H1 (cell line): ENCODE data around the gene PLCH2. TPM values are rescaled to one million over a fixed set of nuclear protein-coding genes. Genes with fewer than 3 reads are reported as not detected.
A peak's percentile ranks its signal among the peaks of the same experiment; 100 is the strongest.

Experiments
- CTCF ChIA-PET: fragments of 300-600 bp; sonication (Branson Sonifier 250); formaldehyde crosslinking; loops from one replicate; lab custom pipeline; 2021; ENCODE audit not compliant: partially characterized antibody; lab: Charles Lee
- POLR2A ChIA-PET: fragments of 300-600 bp; sonication (Branson Sonifier 250); formaldehyde crosslinking; loops from one replicate; lab custom pipeline; 2021; ENCODE audit warnings: inconsistent platforms; ENCODE audit not compliant: partially characterized antibody; lab: Charles Lee
- DNase-seq, 2 experiments: peaks; one replicate each; pipeline versions ENCODE4 v3.0.0 to v3.0.0-alpha.2; 2010 to 2022; ENCODE audit warnings: low spot score in 2 of 2, low read depth in 1 of 2, mixed read lengths in 1 of 2
- FAIRE-seq: peaks from 2 replicates; lab custom pipeline; 2011; peaks lifted over from hg19 to GRCh38; lab: Jason Lieb, UNC
- H2AFZ ChIP-seq: 2 replicates; pipeline ENCODE4 v1.8.1; 2012; ENCODE audit warnings: low read length, inconsistent platforms
- H2AK5ac ChIP-seq: 2 replicates; pipeline ENCODE4 v1.6.1; 2013; ENCODE audit warnings: low read depth, low read length
- H2BK120ac ChIP-seq: replicated peaks from 2 replicates; pipeline ENCODE3; 2013; ENCODE audit warnings: low read depth, low read length, inconsistent platforms
- H2BK12ac ChIP-seq: 2 replicates; pipeline ENCODE4 v1.6.1; 2013; ENCODE audit warnings: low read depth, low read length
- H2BK15ac ChIP-seq: 2 replicates; pipeline ENCODE4 v1.6.1; 2013; ENCODE audit warnings: low read length
- H2BK20ac ChIP-seq: 2 replicates; pipeline ENCODE4 v1.6.1; 2013; ENCODE audit warnings: low read length
- H2BK5ac ChIP-seq: 2 replicates; pipeline ENCODE4 v1.6.1; 2013; ENCODE audit warnings: low read depth, low read length
- H3K14ac ChIP-seq: 2 replicates; pipeline ENCODE4 v1.6.1; 2013; ENCODE audit warnings: inconsistent platforms; ENCODE audit not compliant: insufficient read length
- H3K18ac ChIP-seq: 2 replicates; pipeline ENCODE4 v1.6.1; 2013; ENCODE audit warnings: low read length; ENCODE audit errors: extremely low read depth
- H3K23ac ChIP-seq: 2 replicates; pipeline ENCODE4 v1.6.1; 2013; ENCODE audit warnings: inconsistent platforms; ENCODE audit not compliant: insufficient read length
- H3K23me2 ChIP-seq: 2 replicates; pipeline ENCODE4 v1.6.1; 2013; ENCODE audit warnings: low read depth, low read length
- H3K27ac ChIP-seq: 2 replicates; pipeline ENCODE4 v1.6.1; 2011; ENCODE audit warnings: low read depth, low read length, inconsistent platforms
- H3K27me3 ChIP-seq, 4 experiments: replicated peaks in 1 of 4; 1 replicate in 1 of 4; 2 replicates in 3 of 4; pipeline versions ENCODE4 v1.6.1 to v1.8.1; 2011 to 2013; ENCODE audit warnings: low read length in 3 of 4, mild to moderate bottlenecking in 3 of 4, inconsistent platforms in 2 of 4, mixed read lengths in 2 of 4, moderate library complexity in 1 of 4; ENCODE audit not compliant: control insufficient read depth in 3 of 4, insufficient read depth in 3 of 4; ENCODE audit errors: extremely low read depth in 1 of 4
- H3K36me3 ChIP-seq, 4 experiments: 2 replicates each; pipeline versions ENCODE4 v1.6.1 to v1.8.1; 2011 to 2013; ENCODE audit warnings: mild to moderate bottlenecking in 4 of 4, low read length in 3 of 4, moderate library complexity in 2 of 4, control low read depth in 1 of 4, inconsistent platforms in 1 of 4; ENCODE audit not compliant: insufficient read depth in 4 of 4, control insufficient read depth in 2 of 4
- H3K4ac ChIP-seq: replicated peaks from 2 replicates; pipeline ENCODE3; 2013; ENCODE audit warnings: low read length, low read depth, mixed read lengths, inconsistent platforms; ENCODE audit not compliant: insufficient read length
- H3K4me1 ChIP-seq, 4 experiments: replicated peaks in 1 of 4; 1 replicate in 1 of 4; 2 replicates in 3 of 4; pipeline versions ENCODE4 v1.6.1 to v1.8.1; 2011 to 2013; ENCODE audit warnings: low read length in 3 of 4, inconsistent platforms in 2 of 4, mixed read lengths in 1 of 4; ENCODE audit not compliant: insufficient read depth in 4 of 4, control insufficient read depth in 3 of 4
- H3K4me2 ChIP-seq, 2 experiments: 2 replicates each; pipeline versions ENCODE4 v1.6.1 to v1.8.1; 2011 to 2013; ENCODE audit warnings: low read depth in 2 of 2, low read length in 2 of 2, control low read depth in 1 of 2, inconsistent platforms in 1 of 2, mild to moderate bottlenecking in 1 of 2; ENCODE audit not compliant: insufficient read depth in 1 of 2
- H3K4me3 ChIP-seq, 4 experiments: fragments of 200-600, 300-600 bp in 1 of 4; sonication (generic), shearing (Covaris generic), sonication (Bioruptor Twin) in 1 of 4; 2 replicates each; pipeline versions ENCODE4 v1.5.1 to v1.8.1; 2011 to 2016; ENCODE audit warnings: low read length in 4 of 4, low read depth in 3 of 4, control low read depth in 2 of 4, inconsistent platforms in 2 of 4, mild to moderate bottlenecking in 2 of 4, mixed read lengths in 1 of 4, moderate library complexity in 1 of 4; ENCODE audit not compliant: insufficient read depth in 2 of 4; ENCODE audit errors: extremely low read depth in 1 of 4
- H3K56ac ChIP-seq: replicated peaks from 2 replicates; pipeline ENCODE3; 2013; ENCODE audit warnings: low read depth, mild to moderate bottlenecking, mixed read lengths, low read length, inconsistent platforms; ENCODE audit not compliant: insufficient read length
- H3K79me1 ChIP-seq: 2 replicates; pipeline ENCODE4 v1.6.1; 2013; ENCODE audit warnings: low read depth, low read length, control low read depth
- H3K79me2 ChIP-seq, 2 experiments: 2 replicates each; pipeline versions ENCODE4 v1.6.1 to v1.8.1; 2012 to 2013; ENCODE audit warnings: low read length in 2 of 2, mild to moderate bottlenecking in 2 of 2, inconsistent platforms in 1 of 2; ENCODE audit not compliant: insufficient read depth in 2 of 2, control insufficient read depth in 1 of 2
- H3K9ac ChIP-seq, 4 experiments: replicated peaks in 1 of 4; 1 replicate in 1 of 4; 2 replicates in 3 of 4; pipeline versions ENCODE4 v1.6.1 to v1.8.1; 2011 to 2013; ENCODE audit warnings: low read depth in 3 of 4, low read length in 3 of 4, control low read depth in 2 of 4, mild to moderate bottlenecking in 2 of 4, moderate library complexity in 2 of 4, inconsistent platforms in 1 of 4; ENCODE audit errors: extremely low read depth in 1 of 4
- H3K9me3 ChIP-seq, 2 experiments: 2 replicates each; pipeline versions ENCODE4 v1.6.1 to v1.8.1; 2012 to 2013; ENCODE audit warnings: mild to moderate bottlenecking in 2 of 2, moderate library complexity in 2 of 2, control low read depth in 1 of 2, inconsistent platforms in 1 of 2, low read depth in 1 of 2, low read length in 1 of 2, mixed read lengths in 1 of 2; ENCODE audit not compliant: insufficient read depth in 2 of 2
- H4K20me1 ChIP-seq, 2 experiments: replicated peaks in 1 of 2; 2 replicates each; pipeline versions ENCODE3 to v1.8.1; 2011 to 2013; ENCODE audit warnings: inconsistent platforms in 2 of 2, low read length in 2 of 2, mild to moderate bottlenecking in 1 of 2; ENCODE audit not compliant: insufficient read depth in 2 of 2, control insufficient read depth in 1 of 2
- H4K5ac ChIP-seq: 2 replicates; pipeline ENCODE4 v1.6.1; 2013; ENCODE audit warnings: low read length, low read depth, mixed read lengths, inconsistent platforms; ENCODE audit not compliant: insufficient read length
- H4K8ac ChIP-seq: 2 replicates; pipeline ENCODE4 v1.8.0; 2013; ENCODE audit warnings: mild to moderate bottlenecking, moderate library complexity, low read length, inconsistent platforms; ENCODE audit not compliant: insufficient read depth; ENCODE audit errors: extremely low read depth
- H4K91ac ChIP-seq: replicated peaks from 2 replicates; pipeline ENCODE3; 2013; ENCODE audit warnings: low read length, mixed read lengths, inconsistent platforms; ENCODE audit not compliant: insufficient read length
- BACH1 ChIP-seq: IDR thresholded peaks from 2 replicates; pipeline ENCODE4 v1.6.1; 2012; ENCODE audit warnings: low read length, improper control_type of control experiment
- CBX5 ChIP-seq: fragments of 300-800, 300-1000 bp; sonication (generic); IDR thresholded peaks from 2 replicates; pipeline ENCODE4 v1.7.1; 2016; ENCODE audit warnings: antibody characterized with exemption, low read length, low read depth
- EGR1 ChIP-seq: IDR thresholded peaks from 2 replicates; pipeline ENCODE4 v1.6.1; 2011; ENCODE audit warnings: low read depth, low read length, borderline replicate concordance
- HDAC6 ChIP-seq: IDR thresholded peaks from one replicate; pipeline ENCODE4 v1.7.1; 2012; ENCODE audit warnings: low read depth, mild to moderate bottlenecking, inconsistent platforms, low read length, moderate library complexity
- TAF1 ChIP-seq: IDR thresholded peaks from 2 replicates; pipeline ENCODE4 v1.6.1; 2011; ENCODE audit warnings: mild to moderate bottlenecking, low read depth, low read length
- TBP ChIP-seq: IDR thresholded peaks from 2 replicates; pipeline ENCODE4 v1.6.1; 2011; ENCODE audit warnings: low read depth, low read length, improper control_type of control experiment
- WGBS, 2 experiments: shearing (Covaris generic) in 1 of 2; methylation state at CpG; one replicate each; pipeline versions ENCODE4 v1.1.6 to v1.1.7; 2013 to 2015; ENCODE audit warnings: low lambda C conversion rate in 2 of 2, mixed read lengths in 2 of 2, inconsistent platforms in 1 of 2, low coverage in 1 of 2, missing lambda C conversion rate in 1 of 2; ENCODE audit not compliant: insufficient replicate concordance in 2 of 2, insufficient coverage in 1 of 2, insufficient read length in 1 of 2; ENCODE audit errors: extremely low coverage in 1 of 2, missing lambda C conversion rate in 1 of 2; 5-methylcytosine and 5-hydroxymethylcytosine counted together
- polyA plus RNA-seq, 7 experiments: library from polyadenylated mRNA; depleted of rRNA in 3 of 7; stranded (reverse) in 5 of 7; unstranded in 2 of 7; fragments of >200 nt in 5 of 7; fragments of 200-250 nt in 2 of 7; gene quantifications; 1 replicate in 5 of 7; 2 replicates in 1 of 7; 4 replicates in 1 of 7; pipeline versions ENCODE4 v1.2.1 to v1.2.3, GENCODE V29; 2011 to 2013; ENCODE audit warnings: missing spikeins in 2 of 7, mixed read lengths in 2 of 7
- total RNA-seq: library from RNA; stranded (reverse); fragmentation: NEBNext Ultra II Directional; extraction: Animal tissue kit (Norgen Biotek cat#: 25700); gene quantifications from 2 replicates; pipeline ENCODE4 v1.2.1, GENCODE V29; 2021

The PLCH2 gene
- total and polyA plus RNA-seq, 2 of the 8 experiments (the other 6 are each of a cell fraction or from before 2014, with no cell fraction given): 0.14 to 0.19 TPM

- Histone ChIP-seq H3K36me3 (no peaks in the 10 kb centered on the region), H2BK20ac (no peak overlapping the region), H3K4ac (no peak overlapping the region), H3K56ac (no peak overlapping the region), H2AFZ (no peak overlapping the region), H4K8ac (no peak overlapping the region), H3K27ac (no peak overlapping the region), H3K9ac (no peak overlapping the region), H3K4me1 (peaks cover 0 to 12% (median 9%) of the 10 kb centered on the region in 4 experiments; a peak in 4 of 7 replicates), H2BK5ac (no peak overlapping the region), H3K79me1 (no peaks in the 10 kb centered on the region), H3K18ac (no peak overlapping the region), H4K5ac (no peak overlapping the region), H4K20me1 (peaks cover 0 to 3% of the 10 kb centered on the region in 2 experiments), H2AK5ac (no peak overlapping the region), H2BK15ac (peak overlapping the region; percentile 46; the same call in 1 of the 2 replicates), H3K4me2 (peak overlapping the region; percentile 1 to 61; a peak in 1 of 4 replicates), H3K79me2 (no peaks in the 10 kb centered on the region), H3K27me3 (peaks cover 18 to 34% (median 30%) of the 10 kb centered on the region in 4 experiments), H2BK12ac (no peak overlapping the region), H2BK120ac (no peak overlapping the region), H3K23ac (no peak overlapping the region), H3K9me3 (no peaks in the 10 kb centered on the region), H3K23me2 (no peaks in the 10 kb centered on the region; the same call in 1 of the 2 replicates), H3K14ac (no peak overlapping the region), H4K91ac (no peak overlapping the region), H3K4me3 (peak overlapping the region in 1 of 4 experiments; percentile 51; a peak in 2 of 8 replicates)
- TF ChIP-seq EGR1 (no peak), TBP (no peak), HDAC6 (no peak), TAF1 (no peak), BACH1 (no peak), CBX5 (no peak)
- no peak for FAIRE-seq
- WGBS, 2 experiments: 80% methylated on average over 6 of the region's 6 CpGs; no CpG with 5 or more reads in 1 of the 2 experiments
- DNase-seq: no peak
- ChIA-PET CTCF (interaction anchor here (0.9 to 2.5 kb wide), 7 partner anchors 9 to 982 kb away, joined by 3 to 11 read pairs (median 4); partner anchors contain the start of gene FAAP20), POLR2A (no interaction called here)
These were observed 33.4 kb upstream of the PLCH2 start for GRCh38 chr1:2442661-2443060.
